SK-N-SH (cell line): ENCODE measurements around the gene ARHGAP8. TPM values are rescaled to one million over a fixed set of nuclear protein-coding genes. Genes with fewer than 3 reads are reported as not detected.

Experiments
- CTCF ChIA-PET: fragments of 300-600, 350-600 bp; formaldehyde crosslinking; extraction: SDS; loops from one replicate; lab custom pipeline; 2021; lab: Yijun Ruan, JAX
- POLR2A ChIA-PET: fragments of 350-600 bp; sonication (Branson Sonifier 250); formaldehyde crosslinking; extraction: SDS; loops from one replicate; lab custom pipeline; 2020; ENCODE audit warnings: antibody characterized with exemption, inconsistent platforms; lab: Yijun Ruan, JAX
- DNase-seq: peaks from one replicate; pipeline ENCODE4 v3.0.0; 2012
- H2AFZ ChIP-seq: fragments of 200-600 bp; sonication (generic); 2 replicates; pipeline ENCODE4 v1.8.1; 2016; ENCODE audit warnings: antibody characterized with exemption, mild to moderate bottlenecking, low read depth
- H3F3A ChIP-seq: fragments of 200-600 bp; sonication (generic); replicated peaks from 2 replicates; pipeline ENCODE3; 2016; ENCODE audit warnings: antibody characterized with exemption, mild to moderate bottlenecking; ENCODE audit not compliant: insufficient read depth
- H3K27ac ChIP-seq, 2 experiments: fragments of 200-500 bp in 1 of 2; fragments of 200-600 bp in 1 of 2; sonication (Bioruptor generic) in 1 of 2; sonication (generic), shearing (Covaris generic) in 1 of 2; 2 replicates each; pipeline versions ENCODE4 v1.5.1 to v1.6.1; 2014 to 2016; ENCODE audit warnings: low read depth in 2 of 2, inconsistent platforms in 1 of 2, low read length in 1 of 2, mild to moderate bottlenecking in 1 of 2, mixed read lengths in 1 of 2
- H3K27me3 ChIP-seq: fragments of 200-600 bp; sonication (generic), shearing (Covaris generic); 2 replicates; pipeline ENCODE4 v1.6.1; 2016; ENCODE audit warnings: mixed run types; ENCODE audit not compliant: insufficient read depth
- H3K36me3 ChIP-seq, 2 experiments: fragments of 200-500 bp in 1 of 2; fragments of 200-600 bp in 1 of 2; sonication (Bioruptor generic) in 1 of 2; sonication (generic) in 1 of 2; replicated peaks in 1 of 2; 2 replicates each; pipeline versions ENCODE3 to v1.5.1; 2014 to 2016; ENCODE audit warnings: low read length in 1 of 2, mild to moderate bottlenecking in 1 of 2; ENCODE audit not compliant: insufficient read depth in 2 of 2, control insufficient read depth in 1 of 2
- H3K4me1 ChIP-seq, 2 experiments: fragments of 200-500 bp in 1 of 2; fragments of 200-600 bp in 1 of 2; sonication (Bioruptor generic) in 1 of 2; sonication (generic), shearing (Covaris generic) in 1 of 2; 2 replicates each; pipeline versions ENCODE4 v1.5.1 to v1.6.1; 2014 to 2016; ENCODE audit warnings: low read depth in 1 of 2, low read length in 1 of 2, mixed run types in 1 of 2; ENCODE audit not compliant: insufficient read depth in 2 of 2, control insufficient read depth in 1 of 2
- H3K4me2 ChIP-seq: fragments of 200-600 bp; sonication (generic), shearing (Covaris generic); 2 replicates; pipeline ENCODE4 v1.6.1; 2017; ENCODE audit warnings: mixed run types
- H3K4me3 ChIP-seq, 2 experiments: fragments of 200-500 bp in 1 of 2; fragments of 200-600 bp in 1 of 2; sonication (Bioruptor generic) in 1 of 2; sonication (generic), shearing (Covaris generic) in 1 of 2; 2 replicates each; pipeline versions ENCODE4 v1.5.1 to v1.8.1; 2014 to 2016; ENCODE audit warnings: low read depth in 2 of 2, inconsistent platforms in 1 of 2, low read length in 1 of 2, mild to moderate bottlenecking in 1 of 2, mixed read lengths in 1 of 2, moderate library complexity in 1 of 2
- H3K79me2 ChIP-seq: fragments of 200-600 bp; sonication (generic); 2 replicates; pipeline ENCODE4 v1.8.1; 2017; ENCODE audit warnings: mild to moderate bottlenecking; ENCODE audit not compliant: insufficient read depth
- H3K9ac ChIP-seq: fragments of 200-600 bp; sonication (generic); 2 replicates; pipeline ENCODE4 v1.6.1; 2017; ENCODE audit warnings: mixed run types
- H3K9me2 ChIP-seq: fragments of 200-600 bp; sonication (generic); 2 replicates; pipeline ENCODE4 v1.6.1; 2017; ENCODE audit warnings: mixed run types
- H3K9me3 ChIP-seq: fragments of 200-600 bp; sonication (generic); 2 replicates; pipeline ENCODE4 v1.6.1; 2017; ENCODE audit warnings: mixed run types, mild to moderate bottlenecking, moderate library complexity
- H4K20me1 ChIP-seq: fragments of 200-600 bp; sonication (generic); 2 replicates; pipeline ENCODE4 v1.6.1; 2017; ENCODE audit warnings: mild to moderate bottlenecking, mixed run types; ENCODE audit not compliant: insufficient read depth
- EP300 ChIP-seq, 2 experiments: IDR thresholded peaks; 2 replicates each; pipeline versions ENCODE4 v1.4.0 to v1.6.1; 2012; ENCODE audit warnings: borderline replicate concordance in 1 of 2, low read depth in 1 of 2, low read length in 1 of 2
- EZH2phosphoT487 ChIP-seq: fragments of 200-600 bp; sonication (generic); IDR thresholded peaks from 2 replicates; pipeline ENCODE4 v1.6.1; 2017; ENCODE audit warnings: low read depth, mixed run types, mild to moderate bottlenecking, antibody characterized with exemption, moderate library complexity, borderline replicate concordance
- GABPA ChIP-seq: IDR thresholded peaks from 2 replicates; pipeline ENCODE4 v1.4.0; 2012; ENCODE audit warnings: low read depth, mild to moderate bottlenecking
- IRF3 ChIP-seq: fragments of 150-350 bp; IDR thresholded peaks from 2 replicates; pipeline ENCODE4 v1.6.1; 2016; ENCODE audit warnings: mild to moderate bottlenecking, low read depth, low read length
- MXI1 ChIP-seq: IDR thresholded peaks from 2 replicates; pipeline ENCODE4 v1.6.1; 2012; ENCODE audit warnings: mild to moderate bottlenecking, low read depth, low read length, improper control_type of control experiment
- NFIC ChIP-seq: IDR thresholded peaks from 2 replicates; pipeline ENCODE4 v1.4.0; 2012; ENCODE audit warnings: borderline replicate concordance
- POLR2AphosphoS5 ChIP-seq: IDR thresholded peaks from 2 replicates; pipeline ENCODE4 v1.6.1; 2012; ENCODE audit warnings: low read depth, low read length
- REST ChIP-seq: IDR thresholded peaks from 2 replicates; pipeline ENCODE4 v1.6.1; 2012; ENCODE audit warnings: mild to moderate bottlenecking, low read depth, low read length, moderate library complexity
- RXRA ChIP-seq: IDR thresholded peaks from 2 replicates; pipeline ENCODE4 v1.4.0; 2012; ENCODE audit warnings: low read depth, mild to moderate bottlenecking, borderline replicate concordance
- SMC3 ChIP-seq: IDR thresholded peaks from 2 replicates; pipeline ENCODE4 v1.6.1; 2012; ENCODE audit warnings: low read depth, low read length, improper control_type of control experiment
- TCF12 ChIP-seq: IDR thresholded peaks from 2 replicates; pipeline ENCODE4 v1.4.0; 2012
- YY1 ChIP-seq: IDR thresholded peaks from 2 replicates; pipeline ENCODE4 v1.4.0; 2012; ENCODE audit warnings: low read depth, mild to moderate bottlenecking
- WGBS: methylation state at CpG from one replicate; pipeline ENCODE4 v1.1.6; 2017; ENCODE audit warnings: low lambda C conversion rate; 5-methylcytosine and 5-hydroxymethylcytosine counted together
- polyA plus RNA-seq, 3 experiments: library from polyadenylated mRNA; depleted of rRNA; stranded (reverse); fragments of >200 nt; gene quantifications; 2 replicates each; pipeline ENCODE4 v1.2.3, GENCODE V29; 2012
- TF ChIP-seq, protein P1 (sequence below): IDR thresholded peaks from 2 replicates; pipeline ENCODE4 v1.4.0; 2012; ENCODE audit warnings: low read depth
- TF ChIP-seq, protein P2 (sequence below): IDR thresholded peaks from 2 replicates; pipeline ENCODE4; 2012
- TF ChIP-seq, protein P3 (sequence below): fragments of 150-350 bp; IDR thresholded peaks from 2 replicates; pipeline ENCODE4 v1.6.1; 2017; ENCODE audit warnings: antibody characterized with exemption, low read length, low read depth, borderline replicate concordance

Gene ARHGAP8
- polyA plus RNA-seq, 1 of the 3 experiments (the other 2 are of a cell fraction): 0.08 TPM

DNA sequence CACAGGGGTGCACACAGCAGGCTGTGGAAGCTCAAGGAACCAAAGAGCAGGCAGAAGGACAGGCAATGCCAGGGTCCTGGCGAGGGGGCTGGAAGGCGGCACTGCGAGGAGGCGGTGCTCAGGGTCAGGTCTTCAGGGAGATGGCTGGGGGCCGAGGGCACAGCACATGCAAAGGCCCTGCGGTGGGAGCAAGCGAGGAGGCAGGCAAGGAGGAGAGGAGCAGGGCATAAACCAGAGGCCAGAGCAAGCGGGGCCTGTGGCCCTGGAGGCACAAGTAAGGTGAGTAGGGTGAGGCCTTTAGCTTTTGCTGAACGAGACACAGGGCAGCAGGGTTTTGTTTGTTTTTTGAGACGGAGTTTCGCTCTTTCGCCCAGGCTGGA lies 126.9 kb downstream of the ARHGAP8 start:
- Histone ChIP-seq H3K4me1 (no peaks in the 10 kb centered on the region), H3K9me3 (no peaks in the 10 kb centered on the region), H3K79me2 (no peaks in the 10 kb centered on the region), H3K9ac (no peak overlapping the region), H3K4me2 (no peak overlapping the region), H3K4me3 (no peak overlapping the region), H3K36me3 (peaks cover 0 to 2% of the 10 kb centered on the region in 2 experiments), H3F3A (no peaks in the 10 kb centered on the region), H3K27ac (no peak overlapping the region), H2AFZ (no peak overlapping the region), H4K20me1 (no peaks in the 10 kb centered on the region), H3K9me2 (no peaks in the 10 kb centered on the region), H3K27me3 (no peaks in the 10 kb centered on the region)
- no peak for DNase-seq
- WGBS: 68% methylated on average over 12 of the region's 12 CpGs
- POLR2A ChIA-PET: no interaction called here
- CTCF ChIA-PET: no interaction called here
- TF ChIP-seq IRF3 (no peak), NFIC (no peak), TCF12 (no peak), SMC3 (no peak), YY1 (no peak), RXRA (no peak), REST (no peak), EP300 (IDR thresholded peaks at IDR 0.05; ENCODE audit: borderline replicate concordance in 1 of 2, low read depth in 1 of 2, low read length in 1 of 2) (no peak), GABPA (no peak), EZH2phosphoT487 (no peak), POLR2AphosphoS5 (no peak), MXI1 (no peak)
- TF ChIP-seq, protein P1, sequence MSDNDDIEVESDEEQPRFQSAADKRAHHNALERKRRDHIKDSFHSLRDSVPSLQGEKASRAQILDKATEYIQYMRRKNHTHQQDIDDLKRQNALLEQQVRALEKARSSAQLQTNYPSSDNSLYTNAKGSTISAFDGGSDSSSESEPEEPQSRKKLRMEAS: no peak
- TF ChIP-seq, protein P2, sequence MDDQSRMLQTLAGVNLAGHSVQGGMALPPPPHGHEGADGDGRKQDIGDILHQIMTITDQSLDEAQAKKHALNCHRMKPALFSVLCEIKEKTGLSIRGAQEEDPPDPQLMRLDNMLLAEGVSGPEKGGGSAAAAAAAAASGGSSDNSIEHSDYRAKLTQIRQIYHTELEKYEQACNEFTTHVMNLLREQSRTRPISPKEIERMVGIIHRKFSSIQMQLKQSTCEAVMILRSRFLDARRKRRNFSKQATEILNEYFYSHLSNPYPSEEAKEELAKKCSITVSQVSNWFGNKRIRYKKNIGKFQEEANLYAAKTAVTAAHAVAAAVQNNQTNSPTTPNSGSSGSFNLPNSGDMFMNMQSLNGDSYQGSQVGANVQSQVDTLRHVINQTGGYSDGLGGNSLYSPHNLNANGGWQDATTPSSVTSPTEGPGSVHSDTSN: no peak
- TF ChIP-seq, protein P3, sequence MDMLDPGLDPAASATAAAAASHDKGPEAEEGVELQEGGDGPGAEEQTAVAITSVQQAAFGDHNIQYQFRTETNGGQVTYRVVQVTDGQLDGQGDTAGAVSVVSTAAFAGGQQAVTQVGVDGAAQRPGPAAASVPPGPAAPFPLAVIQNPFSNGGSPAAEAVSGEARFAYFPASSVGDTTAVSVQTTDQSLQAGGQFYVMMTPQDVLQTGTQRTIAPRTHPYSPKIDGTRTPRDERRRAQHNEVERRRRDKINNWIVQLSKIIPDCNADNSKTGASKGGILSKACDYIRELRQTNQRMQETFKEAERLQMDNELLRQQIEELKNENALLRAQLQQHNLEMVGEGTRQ: no peak
